Activated B cell treated with CpG ODN at 0.5 μM for 24 hours (primary cell): ENCODE data around the gene HS3ST1. TPM values are rescaled to one million over a fixed set of nuclear protein-coding genes. Genes with fewer than 3 reads are reported as not detected.

ENCODE experiments used
- ATAC-seq: fragments of 200-7000 bp; cut with Tn5 transposase; one replicate; pipeline ENCODE4 v1.10.0; 2021; ENCODE audit warnings: low read depth, mild to moderate bottlenecking, moderate library complexity
- CTCF ChIA-PET: fragments of 350-600 bp; sonication (Branson Sonifier 250); formaldehyde crosslinking; loops from one replicate; lab custom pipeline; 2021; ENCODE audit warnings: antibody characterized with exemption; lab: Charles Lee
- POLR2A ChIA-PET: fragments of 350-600 bp; sonication (Branson Sonifier 250); formaldehyde crosslinking; loops from one replicate; lab custom pipeline; 2021; ENCODE audit warnings: antibody characterized with exemption; lab: Charles Lee
- DNase-seq: peaks from one replicate; pipeline ENCODE4 v3.0.0; 2022
- H3K27ac Mint-ChIP-seq: one replicate; pipeline ENCODE4 v1.8.0; 2020; ENCODE audit warnings: mixed read lengths
- H3K27me3 Mint-ChIP-seq: one replicate; pipeline ENCODE4 v1.8.0; 2021; ENCODE audit warnings: mixed read lengths
- H3K36me3 Mint-ChIP-seq: one replicate; pipeline ENCODE4 v1.8.0; 2021; ENCODE audit warnings: low read depth, mixed read lengths
- H3K4me1 Mint-ChIP-seq: one replicate; pipeline ENCODE4 v1.8.0; 2021; ENCODE audit warnings: mixed read lengths
- H3K4me3 Mint-ChIP-seq: one replicate; pipeline ENCODE4 v1.8.0; 2020; ENCODE audit warnings: mild to moderate bottlenecking, mixed read lengths
- H3K9me3 Mint-ChIP-seq: one replicate; pipeline ENCODE4 v1.8.0; 2020; ENCODE audit warnings: mixed read lengths
- intact Hi-C: fragments of 100-400 bp; cut with micrococcal nuclease; formaldehyde crosslinking; loops from one replicate; pipeline ENCODE4 v1.15.1; 2024
- total RNA-seq: library from RNA; stranded (reverse); gene quantifications from 2 replicates; pipeline ENCODE4 v1.2.3, GENCODE V29; 2022
- TF ChIP-seq, protein P1 (sequence below): fragments of 200-600 bp; IDR thresholded peaks from one replicate; pipeline ENCODE4 v1.8.0; 2022; ENCODE audit warnings: antibody characterized with exemption, mild to moderate bottlenecking

The HS3ST1 gene
- total RNA-seq, 1 donor from 2014 or later: 2.1 TPM

DNA sequence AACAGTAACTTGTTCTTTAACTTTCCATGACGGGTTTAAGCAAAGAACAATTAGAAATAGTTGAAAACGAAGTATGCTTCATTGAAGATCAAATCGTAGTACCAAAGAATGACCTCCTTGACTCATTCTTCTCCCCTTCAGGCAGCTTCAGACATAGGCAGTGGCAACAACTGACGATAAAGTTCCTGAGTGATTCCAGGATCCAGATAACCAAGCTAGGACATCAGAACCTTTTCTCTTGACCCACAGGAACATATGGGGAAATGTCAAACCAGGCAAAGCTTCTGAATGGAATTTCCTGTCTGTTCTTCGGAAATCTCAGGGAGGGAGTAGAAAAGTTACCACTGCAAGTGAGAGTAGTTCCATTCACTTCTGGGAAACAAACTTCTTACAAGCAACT is 74.2 kb downstream of the HS3ST1 start:
- no peak overlapping the region for H3K4me3 Mint-ChIP-seq
- peaks cover 6% of the 10 kb centered on the region for H3K9me3 Mint-ChIP-seq
- no peak for ATAC-seq
- DNase-seq: no peak
- TF ChIP-seq, protein P1, sequence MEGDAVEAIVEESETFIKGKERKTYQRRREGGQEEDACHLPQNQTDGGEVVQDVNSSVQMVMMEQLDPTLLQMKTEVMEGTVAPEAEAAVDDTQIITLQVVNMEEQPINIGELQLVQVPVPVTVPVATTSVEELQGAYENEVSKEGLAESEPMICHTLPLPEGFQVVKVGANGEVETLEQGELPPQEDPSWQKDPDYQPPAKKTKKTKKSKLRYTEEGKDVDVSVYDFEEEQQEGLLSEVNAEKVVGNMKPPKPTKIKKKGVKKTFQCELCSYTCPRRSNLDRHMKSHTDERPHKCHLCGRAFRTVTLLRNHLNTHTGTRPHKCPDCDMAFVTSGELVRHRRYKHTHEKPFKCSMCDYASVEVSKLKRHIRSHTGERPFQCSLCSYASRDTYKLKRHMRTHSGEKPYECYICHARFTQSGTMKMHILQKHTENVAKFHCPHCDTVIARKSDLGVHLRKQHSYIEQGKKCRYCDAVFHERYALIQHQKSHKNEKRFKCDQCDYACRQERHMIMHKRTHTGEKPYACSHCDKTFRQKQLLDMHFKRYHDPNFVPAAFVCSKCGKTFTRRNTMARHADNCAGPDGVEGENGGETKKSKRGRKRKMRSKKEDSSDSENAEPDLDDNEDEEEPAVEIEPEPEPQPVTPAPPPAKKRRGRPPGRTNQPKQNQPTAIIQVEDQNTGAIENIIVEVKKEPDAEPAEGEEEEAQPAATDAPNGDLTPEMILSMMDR: no peak
- intact Hi-C loops: no loop called here
- no peak overlapping the region for H3K27ac Mint-ChIP-seq
- H3K4me1 Mint-ChIP-seq: no peaks in the 10 kb centered on the region
- peaks cover 2% of the 10 kb centered on the region for H3K27me3 Mint-ChIP-seq
- POLR2A ChIA-PET: interaction anchor here (0.7 kb wide), 1 partner anchor 303 kb away, joined by 5 read pairs; no protein-coding TSS in a partner anchor
- no peaks in the 10 kb centered on the region for H3K36me3 Mint-ChIP-seq
- CTCF ChIA-PET: no interaction called here

DNA sequence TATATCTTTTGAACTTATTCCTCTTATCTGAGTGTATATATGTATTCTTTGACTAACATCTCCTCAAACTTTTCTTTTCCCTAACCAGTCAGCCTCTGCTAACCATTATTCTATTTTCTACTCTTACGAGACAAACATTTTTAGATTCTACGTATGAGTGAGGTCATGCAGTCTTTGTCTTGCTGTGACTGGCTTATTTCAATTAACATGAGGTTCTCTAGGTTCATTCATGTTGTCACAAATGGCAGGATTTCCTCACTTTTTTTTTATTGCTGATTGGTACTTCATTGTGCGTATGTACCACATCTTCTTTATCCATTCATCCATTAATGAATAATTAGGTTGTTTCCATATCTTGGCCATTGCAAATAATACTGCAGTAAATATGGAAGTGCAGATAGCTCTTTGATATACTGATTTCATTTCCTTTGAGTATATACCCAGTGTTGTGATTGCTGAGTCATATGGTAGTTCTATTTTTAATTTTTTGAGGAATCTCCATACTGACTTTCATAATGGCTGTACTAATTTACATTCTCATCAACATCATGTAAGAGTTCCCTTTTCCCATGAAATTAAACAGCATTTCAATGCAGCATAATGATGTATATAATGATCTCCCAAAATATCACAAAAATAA is 80.1 kb downstream of the HS3ST1 start:
- intact Hi-C loops: no loop called here
- no peak overlapping the region for H3K27ac Mint-ChIP-seq
- no peaks in the 10 kb centered on the region for H3K27me3 Mint-ChIP-seq

DNA sequence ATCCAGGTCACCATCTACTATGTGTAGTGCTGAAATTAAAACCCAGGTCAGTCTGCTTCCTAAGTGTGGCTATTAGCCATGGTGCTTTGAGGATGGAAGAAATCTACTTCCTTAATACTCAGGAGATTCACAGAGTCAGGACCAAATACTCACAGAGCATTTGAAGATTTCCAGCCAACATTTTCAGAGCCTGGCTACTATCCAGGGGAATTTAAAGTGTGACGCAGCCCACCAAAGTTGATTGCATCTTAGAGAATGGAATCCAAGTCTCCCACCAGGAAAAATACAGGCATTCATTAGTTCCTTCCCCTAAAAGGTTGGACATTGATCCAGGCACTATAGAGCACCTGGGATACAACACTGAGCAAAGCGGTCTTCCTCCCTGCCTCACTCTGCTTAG is 83.8 kb downstream of the HS3ST1 start:
- H3K9me3 Mint-ChIP-seq: no peaks in the 10 kb centered on the region
- CTCF ChIA-PET: no interaction called here
- TF ChIP-seq, protein P1: no peak
- H3K27me3 Mint-ChIP-seq: no peaks in the 10 kb centered on the region
- H3K36me3 Mint-ChIP-seq: no peaks in the 10 kb centered on the region
- POLR2A ChIA-PET: no interaction called here
- peaks cover 22% of the 10 kb centered on the region for H3K4me1 Mint-ChIP-seq
- no peak overlapping the region for H3K4me3 Mint-ChIP-seq
- intact Hi-C loops: no loop called here
- ATAC-seq (no peak), DNase-seq (no peak)
- H3K27ac Mint-ChIP-seq: no peak overlapping the region

More for the DNA sequence above, 80.1 kb downstream of the HS3ST1 start:
- no peak overlapping the region for H3K4me3 Mint-ChIP-seq
- ChIA-PET POLR2A (no interaction called here), CTCF (no interaction called here)
- ATAC-seq (no peak), DNase-seq (no peak)
- no peaks in the 10 kb centered on the region for H3K4me1 Mint-ChIP-seq
- H3K36me3 Mint-ChIP-seq: no peaks in the 10 kb centered on the region
- H3K9me3 Mint-ChIP-seq: peaks cover 2% of the 10 kb centered on the region
- TF ChIP-seq, protein P1: no peak

DNA sequence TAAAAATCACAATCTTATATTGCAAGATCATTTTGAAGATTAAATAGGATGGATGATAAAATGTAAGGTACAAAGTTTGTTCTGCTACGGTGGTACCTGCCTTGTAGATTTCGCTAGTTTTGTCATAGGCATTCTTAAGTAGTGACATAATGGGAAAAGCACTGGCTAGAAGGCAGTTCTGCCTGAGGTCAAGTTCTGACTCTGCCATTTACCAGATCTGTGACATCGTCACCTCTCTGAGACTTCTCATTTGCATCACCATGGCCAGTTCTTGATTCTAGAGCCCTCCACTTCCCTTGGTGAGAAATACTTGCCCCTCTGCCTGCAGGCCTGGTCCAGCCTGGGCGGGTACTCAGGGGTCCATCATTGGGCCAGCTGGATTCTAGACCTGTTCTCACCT is 85.2 kb downstream of the HS3ST1 start:
- Mint-ChIP-seq H3K36me3 (no peaks in the 10 kb centered on the region), H3K4me3 (no peak overlapping the region), H3K27me3 (no peaks in the 10 kb centered on the region), H3K4me1 (peaks cover 36% of the 10 kb centered on the region), H3K27ac (no peak overlapping the region), H3K9me3 (no peaks in the 10 kb centered on the region)
- intact Hi-C loops: no loop called here
- DNase-seq: no peak
- POLR2A ChIA-PET: no interaction called here
- no peak for ATAC-seq
- TF ChIP-seq, protein P1: no peak
- CTCF ChIA-PET: no interaction called here
